Mononuclear cell (primary cell): Measurements from ENCODE around the gene PLEKHH1. TPM values are rescaled to one million over a fixed set of nuclear protein-coding genes. Genes with fewer than 3 reads are reported as not detected.

Experiments used
- H3K27me3 ChIP-seq: 2 replicates; pipeline ENCODE4 v1.6.0; 2011; ENCODE audit warnings: low read length, control low read depth; ENCODE audit not compliant: insufficient read depth
- H3K4me1 ChIP-seq: 2 replicates; pipeline ENCODE4 v1.5.1; 2011; ENCODE audit warnings: mild to moderate bottlenecking, low read length, control low read depth; ENCODE audit not compliant: insufficient read depth
- H3K4me3 ChIP-seq: 2 replicates; pipeline ENCODE4 v1.5.1; 2011; ENCODE audit warnings: mild to moderate bottlenecking, low read length, moderate library complexity
- H3K9me3 ChIP-seq: 2 replicates; pipeline ENCODE4 v1.5.1; 2011; ENCODE audit warnings: low read depth, mild to moderate bottlenecking, control low read depth, low read length
- total RNA-seq: library from RNA; depleted of rRNA; stranded (reverse); fragments of >200 nt; gene quantifications from one replicate; pipeline ENCODE4 v1.2.3, GENCODE V29; 2012

The PLEKHH1 gene
- total RNA-seq, 1 donor = not detected

DNA sequence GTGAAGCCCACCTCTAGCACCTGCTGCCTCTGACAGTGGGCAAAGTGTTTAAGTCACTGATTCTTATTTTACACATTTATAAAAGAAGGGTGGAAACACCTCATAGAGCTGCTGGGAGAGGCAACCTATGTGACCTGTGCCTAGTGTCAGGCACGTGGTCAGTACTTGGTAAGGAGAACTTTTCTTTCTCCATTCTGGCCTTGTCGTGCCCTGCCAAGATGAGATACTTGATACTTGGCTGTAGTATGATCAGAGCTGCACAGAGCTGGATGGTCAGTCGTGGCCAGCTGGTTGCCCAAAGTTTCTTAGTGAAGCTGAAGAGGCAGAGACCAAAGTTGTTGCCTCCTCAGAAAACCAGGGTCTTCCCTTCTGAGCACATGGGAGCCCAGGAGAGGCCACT lies 24.6 kb downstream of the PLEKHH1 start:
- H3K4me1 ChIP-seq = no peaks in the 10 kb centered on the region
- H3K27me3 ChIP-seq = no peaks in the 10 kb centered on the region
- H3K4me3 ChIP-seq = no peak overlapping the region
- no peaks in the 10 kb centered on the region for H3K9me3 ChIP-seq

DNA sequence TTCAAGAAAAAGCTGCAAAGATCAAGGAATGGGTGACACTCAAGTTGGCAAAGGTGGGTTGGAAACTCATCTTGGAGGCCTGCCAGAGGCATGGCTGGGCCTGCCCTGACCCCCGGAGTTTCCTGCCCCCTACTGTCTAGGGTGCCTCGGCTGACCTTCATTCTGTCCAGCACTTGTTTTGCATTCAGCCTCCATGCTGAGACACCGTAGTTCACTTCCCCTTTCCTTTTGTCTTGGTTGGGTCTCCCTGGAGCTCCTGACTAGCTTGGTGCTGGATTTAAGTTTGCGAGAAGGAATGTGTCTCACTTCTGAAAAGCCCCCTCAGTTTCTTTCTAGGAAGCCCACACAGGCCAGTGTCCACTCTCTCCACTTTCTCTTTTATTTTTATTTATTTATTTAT lies 26.5 kb downstream of the PLEKHH1 start:
- H3K9me3 ChIP-seq = no peaks in the 10 kb centered on the region

DNA sequence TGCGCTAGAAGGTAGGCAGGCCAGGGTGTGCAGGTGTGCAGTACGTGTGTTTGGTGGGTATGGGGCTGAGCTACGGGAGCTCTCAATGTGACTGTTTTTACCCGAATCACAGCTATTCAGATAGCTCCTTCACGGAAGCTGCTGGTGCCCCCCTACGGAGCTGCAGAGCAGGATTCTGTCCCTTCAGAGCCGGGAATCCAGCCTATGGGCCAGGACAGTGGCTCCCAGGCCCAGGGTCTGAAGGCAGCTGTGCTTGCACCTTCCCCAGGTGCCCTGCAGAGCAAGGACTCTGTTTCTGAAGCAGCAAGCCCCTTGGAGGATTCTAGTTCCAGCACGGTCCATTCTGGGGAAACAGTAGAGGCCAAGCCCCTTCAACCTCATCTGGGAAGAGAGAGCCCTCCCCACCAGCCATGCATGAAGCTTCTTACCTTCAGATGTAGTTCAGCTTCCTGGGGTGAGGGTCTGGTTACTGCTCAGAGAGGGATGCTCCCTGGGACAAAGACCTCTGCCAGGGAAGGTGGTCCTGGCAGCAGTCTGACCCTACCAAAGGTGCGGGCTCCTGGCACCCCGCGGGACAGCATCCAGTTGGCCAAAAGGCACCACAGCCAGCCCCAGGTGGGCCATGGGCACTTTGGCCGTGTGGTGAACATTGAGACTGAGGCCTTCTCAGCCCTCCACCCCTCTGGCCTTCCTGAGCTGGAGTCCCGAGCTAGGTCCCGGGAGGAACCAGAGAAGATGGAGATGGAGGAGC lies 29.1 kb downstream of the PLEKHH1 start:
- Histone ChIP-seq H3K4me3 (no peak overlapping the region), H3K4me1 (no peaks in the 10 kb centered on the region), H3K27me3 (no peaks in the 10 kb centered on the region), H3K9me3 (no peaks in the 10 kb centered on the region)

More for the DNA sequence above, 26.5 kb downstream of the PLEKHH1 start:
- Histone ChIP-seq H3K4me3 (no peak overlapping the region), H3K4me1 (no peaks in the 10 kb centered on the region), H3K27me3 (no peaks in the 10 kb centered on the region)

DNA sequence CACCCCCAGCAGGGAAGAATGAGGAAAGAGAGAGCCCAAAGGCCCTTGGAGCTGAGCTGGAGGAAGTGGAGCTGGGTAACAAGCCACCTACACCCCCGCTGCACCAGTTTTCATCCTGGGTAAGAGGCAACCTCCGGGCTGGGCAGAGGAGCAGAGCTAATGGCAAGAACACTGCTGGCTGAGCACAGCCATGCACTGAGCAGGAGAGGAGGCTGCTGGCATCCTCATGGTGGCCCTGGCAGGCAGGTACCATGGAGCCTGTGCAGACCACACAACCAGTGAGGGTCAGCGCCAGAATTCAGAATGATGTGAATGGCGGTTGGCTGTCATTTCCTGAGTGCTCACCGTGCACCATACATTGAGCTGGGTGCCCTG lies 29.7 kb downstream of the PLEKHH1 start:
- no peaks in the 10 kb centered on the region for H3K9me3 ChIP-seq
- no peaks in the 10 kb centered on the region for H3K4me1 ChIP-seq
- H3K4me3 ChIP-seq = no peak overlapping the region
- no peaks in the 10 kb centered on the region for H3K27me3 ChIP-seq

DNA sequence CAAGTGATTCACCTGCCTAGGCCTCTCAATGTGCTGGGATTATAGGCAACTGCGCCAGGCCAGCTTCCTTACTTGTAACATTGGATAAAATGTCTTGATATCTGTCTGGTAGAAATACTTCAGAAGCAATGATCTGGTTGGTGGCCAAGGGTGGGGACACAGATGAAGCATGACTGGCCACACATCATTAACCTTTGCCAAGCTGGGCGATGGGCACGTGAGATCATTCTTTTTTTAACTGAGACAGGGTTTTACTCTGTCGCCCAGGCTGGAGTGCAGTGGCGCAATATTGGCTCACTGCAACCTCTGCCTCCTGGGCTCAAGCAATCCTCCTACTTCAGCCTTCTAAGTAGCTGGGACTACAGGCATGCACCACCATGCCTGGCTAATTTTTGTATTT lies 31.1 kb downstream of the PLEKHH1 start:
- Histone ChIP-seq H3K4me3 (no peak overlapping the region), H3K27me3 (no peaks in the 10 kb centered on the region), H3K9me3 (no peaks in the 10 kb centered on the region), H3K4me1 (no peaks in the 10 kb centered on the region)

DNA sequence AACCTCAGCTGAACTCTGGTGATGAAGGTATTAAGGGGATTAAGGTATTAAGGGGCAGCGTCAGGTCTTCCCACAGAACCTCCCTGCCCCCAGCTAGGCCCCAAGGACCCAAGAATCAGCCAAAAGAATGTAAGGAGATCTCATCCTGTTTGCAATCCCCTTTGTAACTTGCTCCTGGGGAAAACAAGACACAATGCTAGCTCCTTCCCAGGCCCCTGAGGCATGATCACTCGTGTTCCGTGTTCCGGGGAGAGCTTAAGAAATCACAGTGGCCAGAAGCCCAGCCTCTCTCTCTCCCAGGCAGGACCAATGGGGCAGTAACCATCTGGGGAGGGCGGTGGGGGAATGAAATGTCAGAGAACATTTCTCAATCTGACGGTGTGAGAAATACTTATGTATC lies 33.8 kb downstream of the PLEKHH1 start:
- H3K27me3 ChIP-seq = no peaks in the 10 kb centered on the region
- H3K9me3 ChIP-seq = no peaks in the 10 kb centered on the region
- no peaks in the 10 kb centered on the region for H3K4me1 ChIP-seq
- H3K4me3 ChIP-seq = no peak overlapping the region

DNA sequence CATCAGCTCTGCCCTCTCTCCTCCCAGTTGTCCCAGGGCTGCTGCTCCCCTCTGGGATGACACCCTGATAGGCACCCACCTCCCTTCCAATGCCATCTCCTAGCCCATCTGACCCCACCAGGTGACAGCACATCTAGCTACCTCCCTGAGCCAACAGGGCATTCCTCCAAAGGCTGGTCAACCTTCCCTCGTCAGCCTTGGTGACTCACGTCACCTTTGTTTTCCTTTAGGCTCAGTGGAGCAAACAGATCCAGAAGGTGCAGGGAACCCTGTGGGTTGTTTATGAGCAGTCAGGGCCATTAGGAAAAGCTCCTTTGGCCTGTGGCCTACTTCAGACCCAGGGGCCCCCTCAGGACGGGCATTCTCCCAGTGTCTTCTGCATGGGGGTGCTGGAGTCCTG lies 34.6 kb downstream of the PLEKHH1 start:
- Histone ChIP-seq H3K27me3 (no peaks in the 10 kb centered on the region), H3K4me1 (no peaks in the 10 kb centered on the region), H3K9me3 (no peaks in the 10 kb centered on the region)

DNA sequence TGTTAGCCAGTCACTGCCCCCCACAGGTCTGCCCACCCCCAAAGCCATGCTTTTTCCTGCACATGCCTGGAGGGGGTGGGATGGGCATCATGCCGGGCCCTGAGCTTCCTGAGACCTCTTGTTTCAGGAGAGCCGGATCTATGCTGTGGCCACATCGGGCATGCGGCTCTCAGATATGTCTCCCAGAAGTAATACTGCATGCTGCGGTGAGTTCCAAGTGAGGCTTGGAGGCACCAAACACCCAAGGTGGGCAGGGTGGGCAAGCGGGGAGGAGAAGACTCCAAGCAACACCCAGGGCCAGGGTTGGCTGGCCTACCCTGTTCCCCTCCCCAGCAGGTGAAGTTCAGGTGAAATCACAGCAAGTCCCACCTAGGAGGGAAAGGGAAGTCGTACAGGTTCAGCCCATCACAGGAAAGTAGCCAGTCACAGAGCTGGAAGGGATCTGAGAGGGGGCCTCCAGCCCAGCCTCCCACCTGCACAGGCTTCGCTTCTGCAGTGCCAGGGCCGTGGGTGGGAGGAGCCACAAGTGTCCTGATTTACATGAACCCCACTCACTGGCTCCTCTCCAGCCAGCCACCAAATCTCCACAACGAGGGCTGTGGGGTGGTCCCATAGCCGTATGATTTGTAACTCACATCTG lies 36.0 kb downstream of the PLEKHH1 start:
- Histone ChIP-seq H3K9me3 (no peaks in the 10 kb centered on the region), H3K4me3 (no peak overlapping the region), H3K27me3 (no peaks in the 10 kb centered on the region), H3K4me1 (no peaks in the 10 kb centered on the region)

More for the DNA sequence above, 34.6 kb downstream of the PLEKHH1 start:
- no peak overlapping the region for H3K4me3 ChIP-seq

DNA sequence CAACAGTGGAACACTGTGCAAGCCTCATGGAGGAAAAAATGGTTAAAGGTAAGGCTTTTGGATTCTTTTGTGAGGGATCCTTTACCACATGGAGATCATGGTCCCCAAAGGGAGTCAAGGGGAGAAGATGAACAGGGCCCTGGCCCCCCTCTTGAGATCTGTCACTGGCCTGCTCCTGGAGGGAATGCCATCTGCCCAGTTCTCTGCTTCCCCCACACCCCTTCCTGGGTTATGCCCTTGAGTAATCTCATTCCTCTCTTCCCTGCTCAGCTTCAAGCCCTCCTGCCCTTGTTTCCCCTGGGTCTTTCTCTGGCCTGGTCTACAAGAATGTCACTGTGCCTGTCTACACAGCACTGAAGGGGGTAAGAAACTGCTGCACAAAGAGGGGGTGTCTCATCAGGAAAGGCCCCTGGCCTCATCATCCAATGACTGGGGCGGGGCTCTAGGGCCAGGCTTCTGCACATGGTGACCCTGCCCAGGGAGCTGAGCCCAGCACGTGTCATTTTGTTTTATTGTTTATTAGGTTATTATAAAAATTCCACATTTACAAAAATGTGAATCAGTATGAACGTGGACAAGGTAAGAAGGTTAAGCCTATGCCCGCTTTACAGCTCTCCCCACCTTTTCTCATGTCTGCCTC lies 36.7 kb downstream of the PLEKHH1 start:
- H3K27me3 ChIP-seq = no peaks in the 10 kb centered on the region
- no peak overlapping the region for H3K4me3 ChIP-seq
- H3K9me3 ChIP-seq = no peaks in the 10 kb centered on the region
- H3K4me1 ChIP-seq = no peaks in the 10 kb centered on the region

DNA sequence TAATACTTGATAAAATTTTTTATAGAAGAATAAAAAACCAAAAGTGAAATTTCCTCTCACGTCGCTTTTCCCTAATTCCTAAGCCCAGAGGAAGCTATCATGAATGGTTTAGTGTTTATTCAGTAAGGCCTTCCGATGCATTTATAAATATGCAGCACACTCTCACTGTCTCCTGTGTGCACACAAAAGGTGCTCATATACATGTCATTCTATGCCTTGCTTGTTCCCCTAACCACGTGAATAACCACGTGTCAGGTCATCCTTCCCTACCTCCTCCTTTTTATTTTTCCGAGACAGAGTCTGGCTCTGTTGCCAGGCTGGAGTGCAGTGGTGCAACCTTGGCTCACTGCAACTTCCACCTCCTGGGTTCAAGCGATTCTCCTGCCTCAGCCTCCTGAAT lies 37.4 kb downstream of the PLEKHH1 start:
- Histone ChIP-seq H3K27me3 (no peaks in the 10 kb centered on the region), H3K4me1 (no peaks in the 10 kb centered on the region), H3K4me3 (no peak overlapping the region)

DNA sequence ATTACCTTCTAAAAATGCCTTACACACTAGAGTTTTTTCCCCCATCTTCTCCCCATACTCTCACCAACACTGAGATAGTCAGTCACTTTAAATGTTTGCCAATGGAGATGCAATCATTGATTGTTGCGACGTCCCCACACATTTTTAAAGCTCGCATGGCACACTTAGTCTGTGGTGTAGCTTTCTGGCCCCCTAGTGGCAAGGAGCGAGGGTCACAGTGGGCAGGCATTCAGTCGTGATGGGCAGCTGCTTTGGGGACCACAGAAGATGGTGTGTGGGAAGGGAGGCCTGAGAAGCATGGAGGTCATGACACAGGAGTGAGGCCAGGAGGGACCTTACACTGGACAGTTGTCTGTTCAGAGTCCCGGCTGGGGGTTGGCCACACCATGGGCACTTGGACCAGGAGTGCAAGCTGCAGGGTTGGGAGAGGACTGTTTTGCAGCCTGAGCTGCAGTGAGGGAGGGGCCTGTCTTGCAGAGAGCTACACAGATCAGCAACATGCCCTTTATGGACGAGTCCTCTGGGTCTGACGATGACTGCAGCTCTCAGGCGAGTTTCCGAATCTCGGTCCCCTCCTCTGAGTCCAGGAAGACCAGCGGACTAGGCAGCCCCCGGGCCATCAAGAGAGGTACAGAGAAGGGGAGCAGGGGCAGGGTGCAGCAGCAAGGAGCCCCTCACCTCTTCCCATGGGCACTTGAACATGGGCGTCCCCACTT lies 38.3 kb downstream of the PLEKHH1 start:
- Histone ChIP-seq H3K9me3 (no peaks in the 10 kb centered on the region), H3K27me3 (no peaks in the 10 kb centered on the region), H3K4me1 (no peaks in the 10 kb centered on the region), H3K4me3 (no peak overlapping the region)

More for the DNA sequence above, 37.4 kb downstream of the PLEKHH1 start:
- H3K9me3 ChIP-seq = no peaks in the 10 kb centered on the region

DNA sequence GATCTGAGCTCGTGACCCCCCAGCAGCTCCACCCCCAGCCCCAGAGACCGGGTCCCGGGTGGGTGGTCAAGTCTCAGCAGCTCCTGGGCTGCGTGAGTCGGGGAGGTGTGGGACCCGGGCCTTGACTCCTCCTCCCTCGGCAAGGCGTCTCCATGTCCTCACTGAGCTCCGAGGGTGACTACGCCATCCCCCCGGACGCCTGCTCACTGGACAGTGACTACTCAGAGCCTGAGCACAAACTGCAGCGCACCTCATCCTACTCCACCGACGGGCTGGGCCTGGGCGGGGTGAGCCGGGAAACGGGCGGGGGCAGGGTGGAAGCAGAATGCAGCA lies 38.9 kb downstream of the PLEKHH1 start:
- H3K4me3 ChIP-seq = no peak overlapping the region
- no peaks in the 10 kb centered on the region for H3K27me3 ChIP-seq
- H3K4me1 ChIP-seq = no peaks in the 10 kb centered on the region
- H3K9me3 ChIP-seq = no peaks in the 10 kb centered on the region

DNA sequence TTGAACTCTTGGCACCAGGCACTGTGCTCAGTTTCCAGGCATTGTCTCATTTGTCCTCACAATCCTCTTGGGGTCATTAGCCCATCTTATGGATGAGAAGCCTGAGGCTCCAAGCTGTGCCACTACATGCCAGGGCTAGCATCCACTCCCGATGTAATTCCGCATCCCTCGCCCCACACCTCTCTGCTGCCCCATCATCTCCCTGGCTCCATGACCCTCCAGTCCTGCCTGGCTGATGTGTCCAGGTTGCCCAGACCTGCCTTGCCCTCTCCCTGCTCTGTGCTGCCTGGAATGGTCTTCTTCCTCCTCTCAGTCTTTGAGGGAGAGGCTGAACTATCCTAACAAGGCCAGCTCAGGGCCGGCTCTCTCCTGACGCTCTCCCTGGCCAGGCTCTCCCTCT lies 39.5 kb downstream of the PLEKHH1 start:
- Histone ChIP-seq H3K4me1 (no peaks in the 10 kb centered on the region), H3K4me3 (no peak overlapping the region), H3K9me3 (no peaks in the 10 kb centered on the region), H3K27me3 (no peaks in the 10 kb centered on the region)

DNA sequence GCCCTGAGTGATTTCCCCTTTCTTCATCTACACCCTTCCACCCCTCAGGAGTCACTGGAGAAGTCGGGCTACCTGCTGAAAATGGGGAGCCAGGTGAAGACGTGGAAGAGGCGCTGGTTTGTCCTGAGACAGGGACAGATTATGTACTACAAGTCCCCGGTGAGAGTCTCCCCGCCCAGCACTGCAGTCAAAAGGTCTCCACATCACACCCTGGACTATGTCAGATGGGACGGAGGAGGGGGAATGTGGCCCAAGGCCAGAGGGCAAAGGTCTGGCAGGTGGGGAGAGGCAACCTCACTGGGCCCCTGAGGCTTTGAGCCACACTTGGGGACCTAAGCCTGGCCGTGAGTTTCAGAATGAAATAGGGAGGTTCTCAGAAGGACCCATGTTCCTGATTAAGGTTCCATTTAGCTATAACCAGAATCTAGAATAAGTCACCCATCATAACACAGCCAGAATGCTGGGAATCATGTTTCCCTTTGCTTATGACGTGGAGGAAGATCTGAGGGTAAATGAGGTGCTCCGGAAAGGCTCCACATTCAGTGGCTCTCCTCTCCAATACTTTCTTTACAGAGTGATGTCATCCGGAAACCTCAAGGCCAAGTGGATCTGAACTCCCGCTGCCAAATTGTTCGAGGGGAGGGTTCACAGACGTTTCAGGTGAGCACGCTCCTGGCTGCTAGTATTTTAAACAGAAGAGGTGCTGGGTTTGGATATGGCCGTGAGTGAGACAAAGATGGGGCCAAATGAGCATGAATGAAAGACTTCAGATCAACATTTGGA lies 40.3 kb downstream of the PLEKHH1 start:
- no peaks in the 10 kb centered on the region for H3K9me3 ChIP-seq

DNA sequence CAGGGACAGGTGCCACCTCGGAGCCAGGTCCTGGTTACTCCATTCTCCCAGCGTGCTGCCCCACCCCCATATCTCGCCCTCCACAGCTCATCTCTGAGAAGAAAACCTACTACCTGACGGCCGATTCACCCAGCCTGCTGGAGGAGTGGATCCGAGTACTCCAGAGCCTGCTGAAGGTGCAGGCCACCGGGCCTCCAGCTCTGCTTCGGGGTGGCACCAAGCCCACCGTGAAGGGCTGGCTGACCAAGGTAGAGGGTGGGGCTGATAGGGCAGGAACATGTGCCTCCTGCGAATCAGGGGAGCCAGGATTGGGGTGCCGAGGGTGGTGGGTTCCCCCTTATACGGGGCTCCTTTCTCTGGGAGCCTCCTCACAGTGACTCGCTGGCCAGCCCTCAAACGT lies 41.1 kb downstream of the PLEKHH1 start:
- H3K4me1 ChIP-seq = no peaks in the 10 kb centered on the region
- H3K27me3 ChIP-seq = no peaks in the 10 kb centered on the region
- no peaks in the 10 kb centered on the region for H3K9me3 ChIP-seq
- no peak overlapping the region for H3K4me3 ChIP-seq

More for the DNA sequence above, 40.3 kb downstream of the PLEKHH1 start:
- no peak overlapping the region for H3K4me3 ChIP-seq
- no peaks in the 10 kb centered on the region for H3K4me1 ChIP-seq
- no peaks in the 10 kb centered on the region for H3K27me3 ChIP-seq
